Activated gamma-delta T cell treated with anti-CD3 and anti-CD28 coated beads, Interleukin-2, amount 50 U/mL, for 16 hours (primary cell): ENCODE results near the gene PANK3.
"Not testable (repeated sequence)": the region's sequence is repeated elsewhere in the genome, so short reads cannot be mapped to it uniquely, and the experiment has no call there.

ENCODE experiments used
- DNase-seq: peaks from one replicate; pipeline ENCODE4 v3.0.0-alpha.2; 2020; ENCODE audit warnings: low read depth

Gene PANK3

DNA sequence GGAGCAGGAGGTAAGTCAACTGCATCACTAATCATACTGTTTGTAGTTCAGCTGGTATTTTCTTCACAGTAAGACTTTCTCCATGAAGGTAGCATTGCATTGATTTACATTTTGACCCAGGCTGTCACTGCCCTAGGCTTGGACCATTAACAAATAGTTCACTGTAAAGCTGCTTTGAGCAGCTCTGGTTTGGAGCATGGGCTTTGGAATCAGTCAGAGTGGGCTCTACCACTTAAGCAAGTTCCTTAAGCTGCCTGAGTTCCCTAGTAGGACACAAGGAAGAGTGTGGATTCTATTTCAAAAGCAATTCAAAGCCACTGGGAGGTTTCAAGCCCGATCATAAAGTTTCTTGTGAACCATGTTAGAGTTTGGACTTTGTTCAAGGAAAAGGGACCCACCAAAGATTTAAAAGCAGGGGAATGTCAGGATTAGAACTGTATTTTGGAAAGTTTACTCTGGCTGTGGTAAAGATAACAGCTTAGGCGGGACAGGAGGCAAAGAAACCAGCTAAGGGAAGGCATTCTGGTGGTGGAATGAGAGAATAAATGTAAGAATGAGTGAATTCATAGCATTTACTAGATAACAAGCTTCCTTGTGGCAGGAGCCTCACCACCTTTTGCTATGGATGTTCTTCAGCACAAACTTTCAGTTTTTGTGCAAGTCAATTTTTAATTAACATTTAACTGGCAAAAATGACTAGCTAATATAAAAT, 12.3 kb upstream of the PANK3 start:
- no peak for DNase-seq

DNA sequence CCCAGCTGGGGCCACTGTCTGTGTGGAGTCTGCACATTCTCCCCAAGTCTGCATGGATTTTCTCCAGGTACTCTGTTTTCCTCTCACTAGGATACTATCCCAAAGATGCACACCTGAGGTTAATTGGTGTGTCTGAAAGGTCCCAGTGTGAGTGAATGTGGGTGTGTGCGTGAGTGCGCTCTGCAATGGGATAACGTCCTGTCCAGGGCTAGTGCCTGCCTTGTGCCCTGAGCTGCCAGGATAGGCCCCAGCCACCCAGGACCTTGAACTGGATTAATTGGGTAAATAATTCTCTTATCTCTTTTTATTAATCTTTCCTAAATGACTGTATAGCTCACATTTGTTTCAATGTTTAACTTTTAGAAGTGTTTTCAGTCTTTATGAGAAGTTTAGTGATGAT, 11.5 kb upstream of the PANK3 start:
- DNase-seq = no peak

DNA sequence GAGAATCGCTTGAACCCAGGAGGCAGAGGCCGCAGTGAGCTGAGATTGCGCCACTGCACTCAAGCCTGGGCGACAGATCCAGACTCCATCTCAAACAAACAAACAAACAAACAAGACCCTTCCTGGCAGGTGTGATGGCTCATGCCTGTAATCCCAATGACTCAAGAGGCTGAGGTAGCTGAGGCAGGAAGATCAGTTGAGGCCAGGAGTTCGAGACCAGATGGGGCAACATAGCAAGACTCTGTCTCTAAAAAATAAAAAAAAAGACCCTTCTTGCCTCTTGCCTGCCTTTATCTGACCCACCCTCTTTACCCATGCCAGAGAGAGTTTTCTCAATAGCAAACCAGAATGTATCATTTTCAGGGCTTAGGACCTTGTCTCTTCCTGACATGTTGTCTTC, 8.8 kb upstream of the PANK3 start:
- DNase-seq = no peak

- DNase-seq = no peak
These were observed 6.1 kb upstream of the PANK3 start for GRCh38 chr5:168585119-168585856.

- no peak for DNase-seq
These were observed 4.7 kb upstream of the PANK3 start for GRCh38 chr5:168583742-168584482.

- not testable (repeated sequence) for DNase-seq
These were observed 1.8 kb upstream of the PANK3 start for GRCh38 chr5:168580814-168581469.

GRCh38 chr5:168580227-168580508, 1.0 kb upstream of the PANK3 start:
- no peak for DNase-seq

DNA sequence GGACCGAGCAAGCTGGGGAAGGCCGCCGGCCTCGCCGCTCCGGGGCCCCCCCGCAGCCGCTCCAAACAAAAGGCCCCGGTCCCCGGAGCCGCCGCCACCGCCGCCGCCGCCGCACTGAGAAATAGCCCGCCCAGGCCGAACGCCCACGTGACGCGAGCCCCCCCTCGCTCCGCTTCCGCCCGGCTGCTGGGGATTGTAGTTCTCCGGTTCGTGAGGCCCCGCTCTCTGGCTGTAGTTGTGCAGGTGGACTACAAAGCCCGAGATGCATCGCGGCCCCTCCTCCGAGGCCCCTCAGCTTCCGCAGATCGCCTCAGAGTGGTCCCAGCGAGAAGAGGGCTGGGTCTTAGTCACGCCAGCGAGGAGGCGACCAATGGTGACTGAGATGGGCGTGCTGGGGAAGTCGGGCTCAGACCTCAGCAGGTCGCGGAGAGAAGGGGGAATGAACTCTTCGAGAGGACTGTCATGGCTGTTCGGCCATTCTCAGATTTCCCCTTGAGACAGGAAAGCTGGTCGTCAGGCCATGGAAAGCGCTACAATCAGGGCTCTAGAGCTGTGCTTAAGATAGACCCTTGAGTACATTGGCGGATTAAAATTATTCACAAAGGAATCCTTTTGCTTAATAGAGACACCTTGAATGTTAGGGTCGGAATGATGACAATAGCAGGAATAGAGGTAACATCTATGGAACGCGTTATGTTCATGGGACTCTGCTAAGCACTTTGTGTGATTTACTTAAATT, 489 bp upstream of the PANK3 start:
- DNase-seq = peak; percentile 96

GRCh38 chr5:168578006-168578405, 1.2 kb downstream of the PANK3 start:
- DNase-seq = no peak

DNA sequence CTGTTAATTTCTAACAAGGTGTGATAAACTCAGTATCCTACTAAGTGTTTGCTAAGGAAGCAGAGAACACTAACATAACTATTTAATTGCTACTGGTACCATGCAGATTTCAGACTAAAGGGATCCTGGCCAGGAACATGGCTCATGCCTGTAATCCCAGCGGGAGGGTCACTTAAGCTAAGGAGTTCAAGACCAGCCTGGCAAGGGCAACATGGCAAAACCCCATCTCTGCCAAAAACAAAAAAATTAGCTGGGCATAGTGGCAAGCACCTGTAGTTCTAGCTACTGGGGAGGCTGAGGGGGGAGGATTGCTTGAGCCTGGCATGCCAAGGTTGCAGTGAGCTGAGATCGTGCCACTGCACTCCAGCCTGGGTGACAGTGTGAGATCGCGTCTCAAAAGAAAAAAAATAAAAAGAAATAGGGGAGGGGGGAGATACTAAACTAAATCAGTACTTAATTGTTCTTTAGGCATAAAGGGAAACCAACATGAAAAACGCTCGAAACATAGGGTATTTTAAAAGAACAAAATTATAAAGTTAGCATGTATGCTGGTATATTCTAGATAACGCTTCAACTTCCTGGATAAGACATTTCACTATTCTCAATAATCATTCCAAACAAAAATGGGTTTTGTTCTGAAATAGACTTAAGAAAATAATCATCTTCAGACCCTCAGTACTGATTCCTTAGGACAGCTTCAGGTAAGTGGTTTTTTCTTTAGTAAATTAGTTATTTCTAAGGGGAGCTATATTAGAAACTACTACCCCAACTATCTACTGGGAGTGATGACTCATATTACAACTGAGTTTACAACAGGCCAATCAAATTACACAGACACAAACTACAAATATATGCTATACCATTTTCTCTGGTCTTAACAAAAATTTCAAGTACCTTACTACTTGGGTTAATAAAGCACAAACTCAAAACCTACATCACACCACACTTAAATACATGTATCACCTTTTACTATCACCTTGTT, 3.5 kb downstream of the PANK3 start:
- no peak for DNase-seq

- not testable (repeated sequence) for DNase-seq
These were observed 5.0 kb downstream of the PANK3 start for GRCh38 chr5:168574156-168574555.

DNA sequence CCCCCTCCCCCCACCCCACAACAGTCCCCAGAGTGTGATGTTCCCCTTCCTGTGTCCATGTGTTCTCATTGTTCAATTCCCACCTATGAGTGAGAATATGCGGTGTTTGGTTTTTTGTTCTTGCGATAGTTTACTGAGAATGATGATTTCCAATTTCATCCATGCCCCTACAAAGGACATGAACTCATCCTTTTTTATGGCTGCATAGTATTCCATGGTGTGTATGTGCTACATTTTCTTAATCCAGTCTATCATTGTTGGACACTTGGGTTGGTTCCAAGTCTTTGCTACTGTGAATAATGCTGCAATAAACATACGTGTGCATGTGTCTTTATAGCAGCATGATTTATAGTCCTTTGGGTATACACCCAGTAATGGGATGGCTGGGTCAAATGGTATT, 5.5 kb downstream of the PANK3 start:
- not testable (repeated sequence) for DNase-seq

DNA sequence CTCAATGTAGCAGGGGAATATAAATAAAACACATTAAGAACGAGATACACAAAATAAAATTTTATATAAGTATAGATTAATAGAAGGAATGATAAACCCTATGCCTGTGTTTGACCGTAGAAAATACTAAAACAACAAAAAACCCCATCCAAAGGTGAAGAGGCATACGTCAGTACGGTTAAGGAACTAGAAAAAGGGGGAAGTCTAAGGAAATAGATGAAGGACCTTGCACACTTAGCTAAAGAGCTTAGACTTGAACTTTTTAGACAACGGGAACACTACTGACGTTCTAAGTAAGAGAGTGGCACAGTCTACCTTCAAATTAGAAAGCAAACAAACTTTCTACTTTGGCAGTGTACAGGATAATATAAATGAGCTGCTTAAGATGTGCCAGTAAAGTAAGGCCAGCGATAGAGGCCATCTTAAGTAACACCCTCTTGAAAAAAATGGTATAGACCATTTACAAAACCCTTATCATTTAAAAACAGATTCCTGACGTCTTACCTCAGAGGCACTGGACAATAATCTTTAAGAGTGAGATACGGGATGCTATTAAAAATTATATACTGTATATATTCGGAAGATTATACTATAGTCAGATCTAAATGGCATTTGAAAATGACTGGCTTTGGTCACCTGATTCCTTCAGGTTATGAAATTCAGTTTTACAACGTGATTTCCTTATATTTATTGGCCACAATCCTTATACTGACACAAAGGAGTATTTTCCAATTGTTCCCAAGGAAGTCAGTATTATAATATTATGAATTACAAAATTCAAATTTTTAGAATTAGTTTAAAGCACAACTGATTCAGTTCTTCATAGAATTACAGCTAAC, 8.5 kb downstream of the PANK3 start:
- no peak for DNase-seq

GRCh38 chr5:168568738-168569137, 10.4 kb downstream of the PANK3 start:
- no peak for DNase-seq

DNA sequence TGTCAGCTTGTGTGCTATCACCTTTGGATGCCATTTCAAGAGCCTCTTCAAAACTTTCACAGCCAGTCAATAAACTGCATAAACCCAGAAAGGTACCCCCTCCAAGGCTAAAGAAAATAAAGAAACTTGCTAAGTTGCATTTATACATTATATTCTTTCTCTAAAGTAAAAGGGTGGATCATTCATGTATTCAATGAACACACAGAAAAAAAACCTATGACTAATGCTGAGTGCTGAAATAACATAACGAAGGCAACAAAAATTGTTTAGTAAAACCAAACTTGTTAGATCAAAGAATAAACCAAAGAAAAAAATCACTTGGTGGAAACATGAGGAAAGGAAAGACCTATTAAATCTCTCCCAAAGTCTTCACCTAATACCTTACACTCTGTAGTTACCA, 15.2 kb downstream of the PANK3 start:
- no peak for DNase-seq

- DNase-seq = no peak
These were observed 16.9 kb downstream of the PANK3 start for GRCh38 chr5:168562279-168562678.

- DNase-seq = no peak
These were observed 21.8 kb downstream of the PANK3 start for GRCh38 chr5:168557389-168557788.

DNA sequence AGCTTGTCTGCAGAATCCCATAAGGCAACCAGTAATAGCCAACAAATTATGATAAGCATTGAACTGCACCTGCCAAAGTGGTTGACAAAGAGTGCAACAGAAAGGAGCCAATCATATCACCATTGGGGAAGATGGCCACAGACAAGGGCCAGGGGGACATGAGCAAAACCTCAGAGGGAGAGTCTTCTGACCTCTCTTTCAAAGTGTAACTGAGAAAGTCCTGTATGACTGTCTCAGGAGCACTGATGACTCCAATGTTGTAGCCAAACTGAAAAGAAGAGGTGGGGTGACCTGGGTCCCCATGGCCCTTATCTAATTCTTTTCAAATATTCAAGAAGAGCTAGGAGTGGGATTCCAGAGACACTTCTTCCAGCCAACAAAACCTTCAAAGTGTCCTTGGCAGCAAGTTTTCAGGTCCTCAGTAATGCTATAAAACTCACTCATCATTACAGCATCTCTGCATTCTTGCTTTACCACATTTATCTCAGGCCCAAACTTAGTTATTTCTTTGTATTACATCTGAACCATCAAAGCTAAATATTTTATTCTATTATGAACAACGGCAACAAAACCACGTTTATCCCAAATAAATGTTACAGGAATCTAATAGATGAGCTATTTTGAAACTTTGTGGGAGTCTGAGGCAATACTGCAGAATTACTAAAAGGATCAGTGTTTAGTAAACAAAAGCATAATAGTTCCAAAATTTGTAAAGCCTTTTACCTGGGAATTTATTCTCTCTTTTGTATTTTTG, 25.6 kb downstream of the PANK3 start:
- DNase-seq = no peak

GRCh38 chr5:168552146-168552545, 27.0 kb downstream of the PANK3 start:
- no peak for DNase-seq
